ENCODE measurements around the gene DFFB.

DNA sequence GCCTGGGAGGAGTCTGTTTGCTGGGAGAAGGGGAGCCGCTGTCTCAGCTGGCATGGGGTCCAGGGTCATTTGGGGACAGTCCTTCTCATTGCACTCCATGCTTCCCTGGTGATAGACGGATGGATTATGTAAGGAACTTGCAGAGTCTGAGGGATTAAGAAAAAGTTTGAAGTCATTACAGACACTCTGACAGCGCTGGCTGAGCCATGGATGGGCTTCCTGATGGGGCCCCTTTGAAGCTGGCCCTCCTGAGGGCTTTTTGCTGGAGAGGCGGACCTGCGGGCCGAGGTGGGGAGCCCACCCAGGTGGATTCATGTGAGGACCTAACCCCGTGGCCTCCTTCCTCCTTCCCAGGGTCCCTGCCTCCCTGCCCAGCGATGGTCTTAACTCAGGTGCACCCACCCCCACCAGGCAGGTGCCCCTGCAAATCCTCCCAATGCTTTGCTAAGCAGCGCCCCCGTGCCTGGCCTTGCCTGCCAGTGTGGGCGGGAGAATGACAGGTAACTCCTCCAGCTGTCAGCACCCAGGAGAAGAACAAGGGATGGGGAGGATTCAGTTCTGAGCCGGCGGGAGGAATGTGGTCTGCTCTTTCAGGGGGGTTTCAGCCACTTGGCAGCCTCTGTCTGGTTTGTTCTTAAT lies 67.0 kb downstream of the DFFB start:
- TF ChIP-seq, protein P1, sequence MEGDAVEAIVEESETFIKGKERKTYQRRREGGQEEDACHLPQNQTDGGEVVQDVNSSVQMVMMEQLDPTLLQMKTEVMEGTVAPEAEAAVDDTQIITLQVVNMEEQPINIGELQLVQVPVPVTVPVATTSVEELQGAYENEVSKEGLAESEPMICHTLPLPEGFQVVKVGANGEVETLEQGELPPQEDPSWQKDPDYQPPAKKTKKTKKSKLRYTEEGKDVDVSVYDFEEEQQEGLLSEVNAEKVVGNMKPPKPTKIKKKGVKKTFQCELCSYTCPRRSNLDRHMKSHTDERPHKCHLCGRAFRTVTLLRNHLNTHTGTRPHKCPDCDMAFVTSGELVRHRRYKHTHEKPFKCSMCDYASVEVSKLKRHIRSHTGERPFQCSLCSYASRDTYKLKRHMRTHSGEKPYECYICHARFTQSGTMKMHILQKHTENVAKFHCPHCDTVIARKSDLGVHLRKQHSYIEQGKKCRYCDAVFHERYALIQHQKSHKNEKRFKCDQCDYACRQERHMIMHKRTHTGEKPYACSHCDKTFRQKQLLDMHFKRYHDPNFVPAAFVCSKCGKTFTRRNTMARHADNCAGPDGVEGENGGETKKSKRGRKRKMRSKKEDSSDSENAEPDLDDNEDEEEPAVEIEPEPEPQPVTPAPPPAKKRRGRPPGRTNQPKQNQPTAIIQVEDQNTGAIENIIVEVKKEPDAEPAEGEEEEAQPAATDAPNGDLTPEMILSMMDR (conservative IDR thresholded peaks at IDR 0.05; ENCODE audit: low read depth, low read length): no peak
- TF ChIP-seq EZH2 (IDR thresholded peaks at IDR 0.05; ENCODE audit: low read length, unreplicated experiment) (no peak), EZH2phosphoT487 (IDR thresholded peaks at IDR 0.05; ENCODE audit: borderline replicate concordance, low read length) (no peak)
